Stimulated activated naive CD8-positive, alpha-beta T cell treated with anti-CD3 and anti-CD28 coated beads, Interleukin-15, amount 100 ng/mL, for 72 hours (primary cell): ENCODE results near the gene PTS.

Source experiments
- ATAC-seq: fragments of 150-1000 bp; cut with Tn5 transposase; 2 replicates; pipeline ENCODE4 v1.10.0; 2021; ENCODE audit warnings: mild to moderate bottlenecking, moderate library complexity
- DNase-seq, 2 donors: peaks; one replicate each; pipeline ENCODE4 v3.0.0; 2021 to 2022
- H3K27ac Mint-ChIP-seq, 2 donors: one replicate each; pipeline ENCODE4 v1.8.0; 2022; ENCODE audit warnings: mild to moderate bottlenecking in 2 of 2, mixed read lengths in 2 of 2, moderate library complexity in 2 of 2
- H3K27me3 Mint-ChIP-seq: one replicate; pipeline ENCODE4 v1.8.0; 2022; ENCODE audit warnings: mixed read lengths
- H3K4me1 Mint-ChIP-seq: one replicate; pipeline ENCODE4 v1.8.0; 2022; ENCODE audit warnings: mild to moderate bottlenecking, mixed read lengths
- H3K4me3 Mint-ChIP-seq, 2 donors: one replicate each; pipeline ENCODE4 v1.8.0; 2022; ENCODE audit warnings: mild to moderate bottlenecking in 2 of 2, mixed read lengths in 2 of 2, moderate library complexity in 1 of 2
- H3K9me3 Mint-ChIP-seq, 2 donors: one replicate each; pipeline ENCODE4 v1.8.0; 2022; ENCODE audit warnings: mixed read lengths in 2 of 2

PTS gene

DNA sequence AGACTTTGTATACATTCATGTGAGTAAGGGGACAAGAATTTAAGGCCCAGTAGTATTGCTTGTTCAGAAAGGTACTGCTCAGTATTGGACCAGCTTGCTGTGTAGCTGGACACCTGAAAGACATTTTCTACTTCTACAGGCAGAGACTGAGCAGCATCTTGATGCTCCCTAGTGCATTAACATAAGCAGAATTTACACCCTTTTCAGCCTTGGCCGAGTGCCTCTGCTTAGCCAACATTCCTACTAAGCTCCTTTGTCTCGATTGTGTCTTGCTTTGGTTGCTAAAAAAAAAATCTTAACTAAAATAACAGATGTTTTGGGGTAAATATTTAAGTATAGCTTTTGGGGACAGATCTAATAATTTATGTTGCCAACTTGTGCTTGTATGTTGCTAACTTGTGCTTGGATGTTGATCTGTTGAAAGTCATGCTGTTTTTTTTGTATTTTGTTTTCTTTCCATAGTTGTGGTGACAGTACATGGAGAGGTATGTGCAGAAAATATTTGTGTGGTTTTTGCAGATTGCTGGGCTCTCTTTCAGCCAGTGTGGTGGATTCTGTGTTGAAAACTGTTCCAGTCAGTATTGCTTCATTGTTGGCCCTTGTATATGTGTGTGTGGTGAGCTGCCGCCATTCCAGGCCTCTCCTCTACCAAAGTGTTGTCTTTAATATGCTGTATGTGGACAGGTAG is 3.7 kb downstream of the PTS start:
- no peak for ATAC-seq
- Mint-ChIP-seq H3K27me3 (no peaks in the 10 kb centered on the region), H3K4me1 (peaks cover 19% of the 10 kb centered on the region), H3K27ac (peak overlapping the region in 1 of 2 donors; percentile 19), H3K4me3 (no peak overlapping the region), H3K9me3 (no peaks in the 10 kb centered on the region)
- DNase-seq, result no peak

- H3K4me1 Mint-ChIP-seq, result peaks cover 18% of the 10 kb centered on the region
- ATAC-seq (no peak), DNase-seq (no peak)
- H3K27me3 Mint-ChIP-seq, result no peaks in the 10 kb centered on the region
- no peak overlapping the region for H3K4me3 Mint-ChIP-seq
- no peaks in the 10 kb centered on the region for H3K9me3 Mint-ChIP-seq
- H3K27ac Mint-ChIP-seq, result no peak overlapping the region
Measured at GRCh38 chr11:112231952-112232351, 5.7 kb downstream of the PTS start.

- Mint-ChIP-seq H3K9me3 (no peaks in the 10 kb centered on the region), H3K27me3 (no peaks in the 10 kb centered on the region), H3K27ac (no peak overlapping the region), H3K4me3 (no peak overlapping the region), H3K4me1 (no peaks in the 10 kb centered on the region)
- no peak for ATAC-seq
- no peak for DNase-seq
Measured at GRCh38 chr11:112235750-112236390, 9.6 kb downstream of the PTS start.

- Mint-ChIP-seq H3K4me1 (no peaks in the 10 kb centered on the region), H3K9me3 (no peaks in the 10 kb centered on the region), H3K27ac (no peak overlapping the region), H3K27me3 (no peaks in the 10 kb centered on the region), H3K4me3 (no peak overlapping the region)
- ATAC-seq (no peak), DNase-seq (no peak)
Measured at GRCh38 chr11:112237451-112237850, 11.2 kb downstream of the PTS start.

GRCh38 chr11:112238041-112238440 is 11.8 kb downstream of the PTS start:
- Mint-ChIP-seq H3K9me3 (no peaks in the 10 kb centered on the region), H3K4me3 (no peak overlapping the region), H3K27me3 (no peaks in the 10 kb centered on the region), H3K27ac (no peak overlapping the region), H3K4me1 (no peaks in the 10 kb centered on the region)
- ATAC-seq, result no peak
- no peak for DNase-seq

DNA sequence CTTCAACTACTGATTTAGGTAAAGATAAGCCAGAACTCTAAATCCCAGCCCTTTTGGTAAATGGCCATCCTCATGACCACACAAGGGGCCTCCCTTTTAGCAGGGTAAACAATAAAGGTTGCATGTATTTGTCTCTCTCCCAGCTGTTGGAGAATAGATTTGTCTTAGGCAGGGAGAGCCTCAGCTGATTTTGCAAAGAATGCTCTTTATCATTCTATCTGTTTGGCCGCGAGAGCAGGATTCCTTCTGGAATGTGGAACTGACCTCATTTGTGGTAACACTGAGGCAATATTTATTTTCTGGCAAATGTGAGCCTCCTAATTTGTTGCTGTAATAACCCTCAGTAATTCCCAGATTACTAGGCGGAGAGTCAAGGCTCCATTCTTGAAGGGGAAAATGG is 15.3 kb downstream of the PTS start:
- no peak overlapping the region for H3K27ac Mint-ChIP-seq
- H3K9me3 Mint-ChIP-seq, result peaks cover 11 to 18% of the 10 kb centered on the region in 2 donors
- no peak for ATAC-seq
- DNase-seq, result no peak
- H3K4me3 Mint-ChIP-seq, result no peak overlapping the region
- no peaks in the 10 kb centered on the region for H3K27me3 Mint-ChIP-seq
- H3K4me1 Mint-ChIP-seq, result no peaks in the 10 kb centered on the region

DNA sequence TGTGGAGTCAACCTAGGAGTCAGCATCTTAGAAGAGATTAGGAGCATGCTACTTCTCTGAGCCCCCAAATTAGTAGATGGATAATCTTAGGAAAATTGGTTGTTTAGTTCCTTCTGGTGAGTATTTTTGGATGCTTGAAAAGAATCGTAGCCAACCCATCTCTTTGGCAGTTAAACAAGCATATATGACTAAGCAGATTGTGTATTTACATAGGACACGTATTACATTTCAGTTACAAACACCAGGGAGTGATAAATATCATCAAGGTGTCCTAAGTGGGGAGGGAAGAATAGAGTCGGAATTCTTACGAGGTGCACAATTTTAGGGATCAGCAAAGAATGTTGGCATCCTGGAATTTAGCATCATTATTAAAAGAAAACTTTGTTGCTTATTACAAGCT is 21.0 kb downstream of the PTS start:
- Mint-ChIP-seq H3K9me3 (peaks cover 11 to 18% of the 10 kb centered on the region in 2 donors), H3K27me3 (no peaks in the 10 kb centered on the region), H3K4me1 (no peaks in the 10 kb centered on the region), H3K4me3 (no peak overlapping the region), H3K27ac (no peak overlapping the region)
- DNase-seq, result no peak
- no peak for ATAC-seq

GRCh38 chr11:112248201-112248600 is 22.0 kb downstream of the PTS start:
- no peaks in the 10 kb centered on the region for H3K27me3 Mint-ChIP-seq
- DNase-seq (no peak), ATAC-seq (no peak)
- no peak overlapping the region for H3K4me3 Mint-ChIP-seq
- no peaks in the 10 kb centered on the region for H3K4me1 Mint-ChIP-seq
- H3K27ac Mint-ChIP-seq, result no peak overlapping the region
- peaks cover 11 to 18% of the 10 kb centered on the region in 2 donors for H3K9me3 Mint-ChIP-seq

- Mint-ChIP-seq H3K27me3 (no peaks in the 10 kb centered on the region), H3K27ac (no peak overlapping the region), H3K4me3 (no peak overlapping the region), H3K9me3 (peaks cover 0 to 9% of the 10 kb centered on the region in 2 donors), H3K4me1 (no peaks in the 10 kb centered on the region)
- ATAC-seq (no peak), DNase-seq (no peak)
Measured at GRCh38 chr11:112249871-112250610, 23.8 kb downstream of the PTS start.

GRCh38 chr11:112253605-112254242 is 27.5 kb downstream of the PTS start:
- DNase-seq, result no peak
- H3K9me3 Mint-ChIP-seq, result no peaks in the 10 kb centered on the region
- H3K27ac Mint-ChIP-seq, result no peak overlapping the region
- no peaks in the 10 kb centered on the region for H3K4me1 Mint-ChIP-seq
- ATAC-seq, result no peak
- H3K27me3 Mint-ChIP-seq, result no peaks in the 10 kb centered on the region
- H3K4me3 Mint-ChIP-seq, result no peak overlapping the region

DNA sequence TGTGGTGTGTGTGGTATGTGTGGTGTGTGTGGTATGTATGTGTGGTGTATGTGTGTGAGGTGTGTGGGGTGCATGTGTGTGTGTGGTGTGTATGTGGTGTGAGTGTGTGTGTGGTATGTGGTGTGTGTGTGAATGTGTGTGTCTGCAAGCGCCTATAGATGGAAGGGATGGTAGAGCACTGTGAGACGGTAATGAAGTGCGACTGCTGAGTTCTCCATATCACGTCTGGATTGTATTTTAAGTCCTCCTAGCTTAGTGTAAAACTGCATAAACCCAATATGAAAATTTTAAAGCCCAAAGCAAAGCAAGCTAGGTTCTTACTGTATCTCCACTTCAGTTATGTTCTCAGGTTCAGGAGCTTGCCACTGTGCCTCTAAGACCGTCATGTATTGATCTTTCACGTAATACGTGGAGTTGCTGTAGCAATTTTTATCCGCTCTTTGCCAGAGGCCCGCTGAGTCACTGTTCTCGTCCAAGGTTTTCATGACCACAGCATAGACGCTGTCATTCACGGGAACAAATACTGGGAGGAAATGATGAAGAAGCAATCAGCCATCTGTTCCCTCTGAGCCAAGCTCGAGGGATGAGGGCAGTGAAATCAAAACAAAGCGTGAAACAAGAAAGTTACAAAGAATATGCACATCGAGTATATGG is 29.0 kb downstream of the PTS start:
- H3K27me3 Mint-ChIP-seq, result no peaks in the 10 kb centered on the region
- ATAC-seq (no peak), DNase-seq (no peak)
- no peak overlapping the region for H3K27ac Mint-ChIP-seq
- no peak overlapping the region for H3K4me3 Mint-ChIP-seq
- no peaks in the 10 kb centered on the region for H3K9me3 Mint-ChIP-seq
- H3K4me1 Mint-ChIP-seq, result no peaks in the 10 kb centered on the region

DNA sequence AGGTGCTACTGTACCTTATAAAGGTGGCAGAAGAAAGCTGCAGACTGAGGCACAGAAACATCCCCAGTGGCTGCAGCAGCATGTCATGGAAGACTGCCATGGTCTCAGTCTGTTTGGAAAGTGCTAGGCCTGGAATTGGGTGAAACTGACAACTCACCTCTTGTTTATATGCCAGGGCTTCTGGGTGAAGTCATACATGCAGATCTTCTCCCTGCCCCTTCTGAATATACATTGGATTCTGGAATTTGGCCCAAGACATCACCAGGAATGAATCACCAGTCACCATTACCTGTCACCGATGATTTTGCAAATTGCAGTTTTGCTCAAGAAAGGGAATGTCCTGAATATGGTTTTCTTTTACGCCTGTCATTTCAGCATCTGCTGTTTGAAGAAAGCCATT is 34.3 kb downstream of the PTS start, which contains the start of gene PLET1:
Gene PLET1, minus strand, starts transcription at position 371 of the 400 bp plus-strand sequence. Its CDS starts 271 bp downstream, at position 100.
- Mint-ChIP-seq H3K9me3 (no peaks in the 10 kb centered on the region), H3K27me3 (no peaks in the 10 kb centered on the region), H3K4me3 (no peak within 1 kb of the TSS), H3K4me1 (no peaks in the 10 kb centered on the region), H3K27ac (no peak within 1 kb of the TSS)
- no peak for DNase-seq
- no peak for ATAC-seq

- ATAC-seq, result no peak
- Mint-ChIP-seq H3K4me1 (no peaks in the 10 kb centered on the region), H3K9me3 (no peaks in the 10 kb centered on the region), H3K4me3 (no peak overlapping the region), H3K27ac (no peak overlapping the region), H3K27me3 (no peaks in the 10 kb centered on the region)
- DNase-seq, result no peak
Measured at GRCh38 chr11:112265659-112266409, 39.6 kb downstream of the PTS start.

- no peak overlapping the region for H3K4me3 Mint-ChIP-seq
Measured at GRCh38 chr11:112266410-112266778, 40.2 kb downstream of the PTS start.

DNA sequence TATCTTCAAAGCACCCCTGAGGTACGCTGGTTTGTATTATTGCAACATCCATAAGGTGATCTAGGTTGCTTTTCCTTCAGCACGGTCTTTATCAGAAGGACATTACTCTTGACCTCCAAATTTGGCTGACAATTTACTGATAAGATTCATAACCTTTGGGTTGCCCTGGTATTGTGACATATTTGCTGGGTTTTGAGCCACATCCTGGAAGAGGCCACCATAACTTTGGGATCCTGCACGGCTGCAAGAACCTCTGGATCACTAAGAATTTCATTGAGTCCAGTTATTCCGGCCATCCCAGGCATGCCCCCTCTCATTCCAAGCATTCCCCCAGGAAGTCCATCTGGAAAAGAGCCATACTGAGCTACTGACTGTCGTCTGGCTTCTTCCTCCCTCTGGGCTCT is 41.0 kb downstream of the PTS start:
- Mint-ChIP-seq H3K4me3 (no peak overlapping the region), H3K27ac (no peak overlapping the region)

More at GRCh38 chr11:112266410-112266778, 40.2 kb downstream of the PTS start:
- DNase-seq (no peak), ATAC-seq (no peak)
- Mint-ChIP-seq H3K9me3 (no peaks in the 10 kb centered on the region), H3K27me3 (no peaks in the 10 kb centered on the region), H3K27ac (no peak overlapping the region), H3K4me1 (no peaks in the 10 kb centered on the region)

More for the DNA sequence above, 41.0 kb downstream of the PTS start:
- Mint-ChIP-seq H3K4me1 (no peaks in the 10 kb centered on the region), H3K27me3 (no peaks in the 10 kb centered on the region), H3K9me3 (no peaks in the 10 kb centered on the region)
- no peak for DNase-seq
- ATAC-seq, result no peak
